ENCODE measurements around the gene FGG. TPM values are rescaled to one million over a fixed set of nuclear protein-coding genes. Genes with fewer than 3 reads are reported as not detected.

Gene FGG
- total and polyA plus RNA-seq, 2 donors (not counting 1 experiment from before 2014, with no cell fraction given) = not detected

GRCh38 chr4:154623436-154623835 lies 11.0 kb upstream of the FGG start:
- H3K27ac ChIP-seq (ENCODE audit: insufficient read depth, low read length) = no peak overlapping the region
- H3K9ac ChIP-seq (ENCODE audit: insufficient read depth, low read length) = no peak overlapping the region
- peaks cover 2% of the 10 kb centered on the region for H3K4me1 ChIP-seq (ENCODE audit: control insufficient read depth, extremely low read depth, insufficient read depth, low read length)
- no peak overlapping the region for H3K4me2 ChIP-seq (ENCODE audit: extremely low read depth, insufficient read depth, low read length)
- no peaks in the 10 kb centered on the region for H3K79me2 ChIP-seq (ENCODE audit: control insufficient read depth, insufficient read depth, low read length)
- H3K36me3 ChIP-seq (ENCODE audit: control insufficient read depth, insufficient read depth, low read length) = no peaks in the 10 kb centered on the region
- H4K20me1 ChIP-seq (ENCODE audit: control insufficient read depth, extremely low read depth, insufficient read depth, low read length) = no peaks in the 10 kb centered on the region
- no peak for DNase-seq (ENCODE audit: low read depth in 2 of 2)
- TF ChIP-seq CTCF (conservative IDR thresholded peaks at IDR 0.05 in 1 of 2, IDR thresholded peaks at IDR 0.05 in 1 of 2; ENCODE audit: low read depth in 1 of 2, low read length in 2 of 2) (no peak), EZH2 (IDR thresholded peaks at IDR 0.05; ENCODE audit: low read length, missing control alignments) (no peak)
- peaks cover 2% of the 10 kb centered on the region for H3K27me3 ChIP-seq (ENCODE audit: control insufficient read depth, insufficient read depth, low read length)
- H3K4me3 ChIP-seq (replicated peaks in 1 of 4; ENCODE audit: control extremely low read depth in 1 of 4, insufficient read depth in 1 of 4, low read depth in 3 of 4, low read length in 4 of 4) = no peak overlapping the region
- H2AFZ ChIP-seq (ENCODE audit: low read length) = no peak overlapping the region
- H3K9me3 ChIP-seq (ENCODE audit: control insufficient read depth, insufficient read depth, low read depth, low read length) = no peaks in the 10 kb centered on the region

DNA sequence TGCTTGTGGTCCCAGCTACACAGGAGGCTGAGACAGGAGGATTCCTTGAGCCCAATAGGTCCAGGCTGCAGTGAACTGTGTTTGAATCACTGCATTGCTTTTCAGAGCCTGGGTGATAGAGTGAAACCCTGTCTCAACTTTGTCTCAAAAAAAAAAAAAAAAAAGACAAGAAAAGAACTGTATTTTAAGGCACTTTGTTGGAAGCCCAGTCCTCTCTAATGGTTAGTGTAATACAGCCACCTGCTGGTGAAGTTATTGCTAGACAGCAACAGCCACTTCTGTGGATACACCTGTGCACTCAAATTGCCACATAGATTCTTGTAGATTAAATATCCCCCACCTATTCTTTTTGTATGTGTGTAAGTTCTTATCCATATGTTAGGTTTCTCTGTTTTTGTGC lies 10.1 kb upstream of the FGG start:
- no peaks in the 10 kb centered on the region for H3K9me3 ChIP-seq (ENCODE audit: control insufficient read depth, insufficient read depth, low read depth, low read length)
- H3K4me3 ChIP-seq (replicated peaks in 1 of 4; ENCODE audit: control extremely low read depth in 1 of 4, insufficient read depth in 1 of 4, low read depth in 3 of 4, low read length in 4 of 4) = no peak overlapping the region
- no peak overlapping the region for H3K4me2 ChIP-seq (ENCODE audit: extremely low read depth, insufficient read depth, low read length)
- no peaks in the 10 kb centered on the region for H3K27me3 ChIP-seq (ENCODE audit: control insufficient read depth, insufficient read depth, low read length)
- no peaks in the 10 kb centered on the region for H4K20me1 ChIP-seq (ENCODE audit: control insufficient read depth, extremely low read depth, insufficient read depth, low read length)
- peak; percentile 53 to 67 for DNase-seq (ENCODE audit: low read depth in 2 of 2)
- peak; percentile 49 to 56 for TF ChIP-seq CTCF (conservative IDR thresholded peaks at IDR 0.05 in 1 of 2, IDR thresholded peaks at IDR 0.05 in 1 of 2; ENCODE audit: low read depth in 1 of 2, low read length in 2 of 2)
- TF ChIP-seq EZH2 (IDR thresholded peaks at IDR 0.05; ENCODE audit: low read length, missing control alignments) = no peak
- no peak overlapping the region for H3K27ac ChIP-seq (ENCODE audit: insufficient read depth, low read length)
- no peak overlapping the region for H2AFZ ChIP-seq (ENCODE audit: low read length)
- no peaks in the 10 kb centered on the region for H3K79me2 ChIP-seq (ENCODE audit: control insufficient read depth, insufficient read depth, low read length)
- peaks cover 2% of the 10 kb centered on the region for H3K4me1 ChIP-seq (ENCODE audit: control insufficient read depth, extremely low read depth, insufficient read depth, low read length)
- no peak overlapping the region for H3K9ac ChIP-seq (ENCODE audit: insufficient read depth, low read length)
- no peaks in the 10 kb centered on the region for H3K36me3 ChIP-seq (ENCODE audit: control insufficient read depth, insufficient read depth, low read length)

DNA sequence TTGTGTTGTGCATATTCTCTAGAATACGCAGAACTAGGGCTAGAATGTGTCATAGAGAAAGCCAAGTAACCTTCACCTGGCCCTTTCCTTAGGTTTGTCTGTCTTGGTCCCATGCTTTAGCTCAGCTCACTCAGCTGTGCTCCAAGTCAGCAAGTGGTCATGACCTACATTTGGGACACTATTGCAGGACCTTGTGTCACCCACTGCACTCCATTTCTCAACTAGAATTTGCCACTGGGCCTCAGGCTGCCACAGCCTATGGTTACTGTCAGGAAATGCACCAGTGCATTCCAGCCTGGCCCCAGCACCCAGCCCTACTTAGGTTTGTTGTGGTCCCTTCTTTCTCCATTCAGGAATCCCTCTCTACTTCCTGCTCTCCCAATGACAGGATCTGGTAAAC lies 7.7 kb upstream of the FGG start:
- Histone ChIP-seq H2AFZ (ENCODE audit: low read length) (no peak overlapping the region), H3K36me3 (ENCODE audit: control insufficient read depth, insufficient read depth, low read length) (no peaks in the 10 kb centered on the region), H3K27me3 (ENCODE audit: control insufficient read depth, insufficient read depth, low read length) (no peaks in the 10 kb centered on the region), H3K9me3 (ENCODE audit: control insufficient read depth, insufficient read depth, low read depth, low read length) (no peaks in the 10 kb centered on the region), H3K4me1 (ENCODE audit: control insufficient read depth, extremely low read depth, insufficient read depth, low read length) (no peaks in the 10 kb centered on the region), H4K20me1 (ENCODE audit: control insufficient read depth, extremely low read depth, insufficient read depth, low read length) (no peaks in the 10 kb centered on the region), H3K4me3 (replicated peaks in 1 of 4; ENCODE audit: control extremely low read depth in 1 of 4, insufficient read depth in 1 of 4, low read depth in 3 of 4, low read length in 4 of 4) (no peak overlapping the region), H3K27ac (ENCODE audit: insufficient read depth, low read length) (no peak overlapping the region), H3K79me2 (ENCODE audit: control insufficient read depth, insufficient read depth, low read length) (no peaks in the 10 kb centered on the region), H3K4me2 (ENCODE audit: extremely low read depth, insufficient read depth, low read length) (no peak overlapping the region), H3K9ac (ENCODE audit: insufficient read depth, low read length) (no peak overlapping the region)
- TF ChIP-seq CTCF (conservative IDR thresholded peaks at IDR 0.05 in 1 of 2, IDR thresholded peaks at IDR 0.05 in 1 of 2; ENCODE audit: low read depth in 1 of 2, low read length in 2 of 2) = no peak
- TF ChIP-seq EZH2 (IDR thresholded peaks at IDR 0.05; ENCODE audit: low read length, missing control alignments) = no peak
- DNase-seq (ENCODE audit: low read depth in 2 of 2) = no peak

All from fibroblast of lung (primary cell).